CD4-positive, alpha-beta T cell treated with Interleukin-12 subunit alpha and Interleukin-12 subunit beta, for 1 hour (primary cell): ENCODE data around the gene ESYT3.
"Not testable (repeated sequence)": the region's sequence is repeated elsewhere in the genome, so short reads cannot be mapped to it uniquely, and the experiment has no call there.

Source experiments
- DNase-seq: peaks from one replicate; pipeline ENCODE4 v3.0.0-alpha.2; 2020

The ESYT3 gene

GRCh38 chr3:138443521-138444503 lies 9.4 kb downstream of the ESYT3 start:
- no peak for DNase-seq

GRCh38 chr3:138445236-138445635 lies 10.8 kb downstream of the ESYT3 start:
- DNase-seq: no peak

- no peak for DNase-seq
Measured at GRCh38 chr3:138445654-138446053, 11.2 kb downstream of the ESYT3 start.

- no peak for DNase-seq
Measured at GRCh38 chr3:138448631-138449030, 14.2 kb downstream of the ESYT3 start.

GRCh38 chr3:138449490-138449889 lies 15.1 kb downstream of the ESYT3 start:
- no peak for DNase-seq

GRCh38 chr3:138450181-138450580 lies 15.8 kb downstream of the ESYT3 start:
- DNase-seq: no peak

- DNase-seq: no peak
Measured at GRCh38 chr3:138450704-138451424, 16.4 kb downstream of the ESYT3 start.

- DNase-seq: no peak
Measured at GRCh38 chr3:138451595-138452162, 17.3 kb downstream of the ESYT3 start.

GRCh38 chr3:138452436-138452835 lies 18.0 kb downstream of the ESYT3 start:
- no peak for DNase-seq

GRCh38 chr3:138453940-138454339 lies 19.5 kb downstream of the ESYT3 start:
- not testable (repeated sequence) for DNase-seq

- no peak for DNase-seq
Measured at GRCh38 chr3:138455801-138456716, 21.6 kb downstream of the ESYT3 start.

GRCh38 chr3:138456961-138457862 lies 22.8 kb downstream of the ESYT3 start:
- DNase-seq: no peak

- DNase-seq: no peak
Measured at GRCh38 chr3:138457863-138458735, 23.7 kb downstream of the ESYT3 start.

- no peak for DNase-seq
Measured at GRCh38 chr3:138458774-138459499, 24.5 kb downstream of the ESYT3 start.

- DNase-seq: no peak
Measured at GRCh38 chr3:138459619-138460535, 25.5 kb downstream of the ESYT3 start.

GRCh38 chr3:138460536-138461205 lies 26.3 kb downstream of the ESYT3 start:
- DNase-seq: no peak

- no peak for DNase-seq
Measured at GRCh38 chr3:138461246-138461645, 26.8 kb downstream of the ESYT3 start.

GRCh38 chr3:138461896-138462295 lies 27.5 kb downstream of the ESYT3 start:
- no peak for DNase-seq
